ENCODE data around the gene ABCG1. TPM values are rescaled to one million over a fixed set of nuclear protein-coding genes. Genes with fewer than 3 reads are reported as not detected.

ABCG1 gene
- total and polyA plus RNA-seq, 2 of the 4 experiments (the other 2 are of a cell fraction) = 0.19 to 0.36 TPM

- Histone ChIP-seq H3K23ac (ENCODE audit: low read depth, low read length) (no peak overlapping the region), H3K36me3 (ENCODE audit: control insufficient read depth, insufficient read depth, low read length) (peaks cover 7% of the 10 kb centered on the region; the same call in 1 of the 2 replicates), H3K9ac (ENCODE audit: low read depth, low read length) (no peak overlapping the region), H4K5ac (ENCODE audit: low read depth, low read length) (no peak overlapping the region), H3K79me1 (ENCODE audit: low read depth in 1 of 2, low read length in 2 of 2) (no peaks in the 10 kb centered on the region), H3K4me2 (ENCODE audit: low read depth, low read length) (no peak overlapping the region), H2AK5ac (ENCODE audit: low read depth, low read length) (no peak overlapping the region), H2AK9ac (replicated peaks; ENCODE audit: low read depth, low read length, poor library complexity) (no peak overlapping the region), H4K91ac (ENCODE audit: insufficient read depth, low read depth, low read length) (no peak overlapping the region), H3K4me3 (ENCODE audit: insufficient read depth, low read depth, low read length) (no peak overlapping the region), H4K20me1 (ENCODE audit: insufficient read depth, low read length) (no peaks in the 10 kb centered on the region), H2BK5ac (ENCODE audit: low read depth, low read length, poor library complexity, severe bottlenecking) (no peak overlapping the region), H3K4me1 (ENCODE audit: control insufficient read depth, insufficient read depth, low read length) (no peaks in the 10 kb centered on the region), H3K27ac (ENCODE audit: insufficient read depth, low read length) (no peak overlapping the region), H3K56ac (ENCODE audit: extremely low read depth, insufficient read depth, low read length) (no peak overlapping the region), H4K8ac (ENCODE audit: low read depth in 2 of 2, low read length in 2 of 2) (no peak overlapping the region), H3K27me3 (ENCODE audit: control insufficient read depth, insufficient read depth, low read length) (peaks cover 10% of the 10 kb centered on the region), H2BK20ac (ENCODE audit: low read depth, low read length) (no peak overlapping the region), H3K14ac (replicated peaks; ENCODE audit: low read depth, low read length) (no peak overlapping the region), H3K18ac (ENCODE audit: low read depth, low read length) (no peak overlapping the region), H2BK120ac (ENCODE audit: low read depth, low read length) (no peak overlapping the region), H2BK15ac (ENCODE audit: low read depth, low read length) (no peak overlapping the region), H3K9me1 (ENCODE audit: insufficient read depth, low read length) (no peaks in the 10 kb centered on the region; the same call in 1 of the 2 replicates), H3K9me3 (ENCODE audit: control insufficient read depth, insufficient read depth, low read length) (no peaks in the 10 kb centered on the region), H3K4ac (ENCODE audit: low read depth, low read length) (no peak overlapping the region), H2AFZ (replicated peaks; ENCODE audit: low read length, poor library complexity) (no peak overlapping the region)
- ChIA-PET POLR2A (ENCODE audit: unreplicated experiment) (no interaction called here), CTCF (no interaction called here)
- DNase-seq = no peak
- no CpG with 5 or more reads among the region's 5 CpGs for WGBS, 2 experiments (ENCODE audit: extremely low coverage in 2 of 2, insufficient read length in 1 of 2)
- in situ Hi-C loops (cut with MboI; ENCODE audit: low sequenced_read_pairs) = no loop called here
- intact Hi-C loops (cut with micrococcal nuclease) = no loop called here
- no peak for TF ChIP-seq MXI1 (IDR thresholded peaks at IDR 0.05; ENCODE audit: borderline replicate concordance, low read depth, low read length)
- no peak for TF ChIP-seq CEBPB (IDR thresholded peaks at IDR 0.05; ENCODE audit: low read depth, low read length)
- TF ChIP-seq NFE2L2 (IDR thresholded peaks at IDR 0.05; ENCODE audit: low read depth, low read length) = no peak
- TF ChIP-seq CHD1 (IDR thresholded peaks at IDR 0.05; ENCODE audit: low read depth, low read length) = no peak
- no peak for TF ChIP-seq RAD21 (IDR thresholded peaks at IDR 0.05; ENCODE audit: low read length)
- TF ChIP-seq, protein P1, sequence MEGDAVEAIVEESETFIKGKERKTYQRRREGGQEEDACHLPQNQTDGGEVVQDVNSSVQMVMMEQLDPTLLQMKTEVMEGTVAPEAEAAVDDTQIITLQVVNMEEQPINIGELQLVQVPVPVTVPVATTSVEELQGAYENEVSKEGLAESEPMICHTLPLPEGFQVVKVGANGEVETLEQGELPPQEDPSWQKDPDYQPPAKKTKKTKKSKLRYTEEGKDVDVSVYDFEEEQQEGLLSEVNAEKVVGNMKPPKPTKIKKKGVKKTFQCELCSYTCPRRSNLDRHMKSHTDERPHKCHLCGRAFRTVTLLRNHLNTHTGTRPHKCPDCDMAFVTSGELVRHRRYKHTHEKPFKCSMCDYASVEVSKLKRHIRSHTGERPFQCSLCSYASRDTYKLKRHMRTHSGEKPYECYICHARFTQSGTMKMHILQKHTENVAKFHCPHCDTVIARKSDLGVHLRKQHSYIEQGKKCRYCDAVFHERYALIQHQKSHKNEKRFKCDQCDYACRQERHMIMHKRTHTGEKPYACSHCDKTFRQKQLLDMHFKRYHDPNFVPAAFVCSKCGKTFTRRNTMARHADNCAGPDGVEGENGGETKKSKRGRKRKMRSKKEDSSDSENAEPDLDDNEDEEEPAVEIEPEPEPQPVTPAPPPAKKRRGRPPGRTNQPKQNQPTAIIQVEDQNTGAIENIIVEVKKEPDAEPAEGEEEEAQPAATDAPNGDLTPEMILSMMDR (conservative IDR thresholded peaks at IDR 0.05; ENCODE audit: low read depth, low read length) = no peak
- no peak for TF ChIP-seq MAFK (IDR thresholded peaks at IDR 0.05; ENCODE audit: low read depth, low read length)
- TF ChIP-seq RCOR1 (IDR thresholded peaks at IDR 0.05; ENCODE audit: insufficient replicate concordance, low read length) = no peak
- TF ChIP-seq ELK1 (IDR thresholded peaks at IDR 0.05; ENCODE audit: borderline replicate concordance, low read depth, low read length) = no peak
- TF ChIP-seq FOS (IDR thresholded peaks at IDR 0.05; ENCODE audit: low read depth, low read length) = no peak
- dilution Hi-C loops (cut with HindIII; ENCODE audit: low sequenced_read_pairs, unreplicated experiment) = no loop called here
- no TSS peak for BruUV-seq (replicated peaks)
- ATAC-seq (ENCODE audit: low read depth) = no peak
Measured at GRCh38 chr21:42298657-42299056, 79.7 kb downstream of the ABCG1 start.
